ENCODE data around the gene ERV3-1. TPM values are rescaled to one million over a fixed set of nuclear protein-coding genes. Genes with fewer than 3 reads are reported as not detected.
A peak's percentile ranks its signal among the peaks of the same experiment; 100 is the strongest.
"Not testable (repeated sequence)": the region's sequence is repeated elsewhere in the genome, so short reads cannot be mapped to it uniquely, and the experiment has no call there.

The ERV3-1 gene, protein sequence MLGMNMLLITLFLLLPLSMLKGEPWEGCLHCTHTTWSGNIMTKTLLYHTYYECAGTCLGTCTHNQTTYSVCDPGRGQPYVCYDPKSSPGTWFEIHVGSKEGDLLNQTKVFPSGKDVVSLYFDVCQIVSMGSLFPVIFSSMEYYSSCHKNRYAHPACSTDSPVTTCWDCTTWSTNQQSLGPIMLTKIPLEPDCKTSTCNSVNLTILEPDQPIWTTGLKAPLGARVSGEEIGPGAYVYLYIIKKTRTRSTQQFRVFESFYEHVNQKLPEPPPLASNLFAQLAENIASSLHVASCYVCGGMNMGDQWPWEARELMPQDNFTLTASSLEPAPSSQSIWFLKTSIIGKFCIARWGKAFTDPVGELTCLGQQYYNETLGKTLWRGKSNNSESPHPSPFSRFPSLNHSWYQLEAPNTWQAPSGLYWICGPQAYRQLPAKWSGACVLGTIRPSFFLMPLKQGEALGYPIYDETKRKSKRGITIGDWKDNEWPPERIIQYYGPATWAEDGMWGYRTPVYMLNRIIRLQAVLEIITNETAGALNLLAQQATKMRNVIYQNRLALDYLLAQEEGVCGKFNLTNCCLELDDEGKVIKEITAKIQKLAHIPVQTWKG
- polyA plus RNA-seq (2011; rRNA removed) = 10.0 and 14.7 TPM in 2 replicates
- polyA minus RNA-seq (2011; rRNA and poly(A)+ RNA removed) = 12.1 and 12.6 TPM in 2 replicates

DNA sequence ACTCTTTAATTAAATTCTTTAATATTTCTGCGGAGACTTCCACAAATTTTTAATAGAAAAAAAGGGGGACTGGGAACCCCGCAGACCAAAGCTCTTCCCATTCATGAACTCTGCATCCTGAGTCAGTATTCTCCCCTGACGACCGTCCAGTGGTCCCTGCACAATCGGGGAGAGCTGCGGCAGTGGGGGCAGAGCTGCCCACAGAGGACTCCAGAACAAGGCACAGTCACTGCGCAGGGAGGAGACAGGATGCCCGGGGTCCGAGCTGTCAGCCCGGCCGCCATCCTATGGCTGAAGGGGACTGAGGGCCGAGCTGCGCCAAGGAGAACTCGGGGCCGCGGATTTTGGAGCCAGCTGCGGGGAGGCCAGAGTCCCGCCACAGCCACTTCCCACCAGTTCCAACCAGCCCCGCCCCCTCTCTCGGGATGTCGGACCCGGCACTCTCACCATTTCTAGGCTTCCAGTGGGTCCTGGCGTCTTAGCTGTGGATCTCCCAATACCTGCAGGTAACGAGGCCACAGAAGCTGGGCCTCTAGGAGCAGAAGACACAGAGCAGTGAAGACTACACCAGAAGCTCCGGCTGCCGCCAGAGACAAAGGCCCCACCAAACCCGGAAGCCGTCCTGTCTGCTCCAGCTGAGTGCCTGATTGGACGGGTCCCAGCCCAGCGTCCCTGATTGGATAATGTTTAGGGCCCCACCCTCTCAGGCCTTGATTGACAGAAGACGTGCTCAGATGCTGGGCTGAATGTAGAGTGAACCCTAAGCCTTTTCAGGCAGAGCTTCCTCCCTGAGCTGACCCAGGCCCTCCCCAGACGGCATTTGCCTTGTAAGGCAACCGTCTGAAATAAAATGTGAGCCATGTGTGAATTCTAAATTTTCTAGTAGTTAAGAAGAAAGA, at the start of gene ERV3-1:
Gene ERV3-1, minus strand, starts transcription at position 594 of the 899 bp plus-strand sequence. CDS start 13,661 bp downstream, outside the sequence.
- POLR2A ChIA-PET = interaction anchor here (0.6 kb wide), 1 partner anchor 89 kb away, joined by 6 read pairs; no protein-coding TSS in a partner anchor
- CTCF ChIA-PET = interaction anchor here (1.1 kb wide), 1 partner anchor 23 kb away, joined by 4 read pairs; no protein-coding TSS in a partner anchor
- peak; percentile 69 for DNase-seq (ENCODE audit: low read depth)
- no peaks in the 10 kb centered on the region for H3K27me3 ChIP-seq (ENCODE audit: control insufficient read depth, insufficient read depth, low read length)
- H3K4me3 ChIP-seq (ENCODE audit: low read depth, low read length) = peak within 1 kb of the TSS; percentile 86
- peaks cover 2% of the 10 kb centered on the region; the same call in 1 of the 2 replicates for H3K36me3 ChIP-seq (ENCODE audit: control insufficient read depth, insufficient read depth, low read length)
- TF ChIP-seq, protein P1, sequence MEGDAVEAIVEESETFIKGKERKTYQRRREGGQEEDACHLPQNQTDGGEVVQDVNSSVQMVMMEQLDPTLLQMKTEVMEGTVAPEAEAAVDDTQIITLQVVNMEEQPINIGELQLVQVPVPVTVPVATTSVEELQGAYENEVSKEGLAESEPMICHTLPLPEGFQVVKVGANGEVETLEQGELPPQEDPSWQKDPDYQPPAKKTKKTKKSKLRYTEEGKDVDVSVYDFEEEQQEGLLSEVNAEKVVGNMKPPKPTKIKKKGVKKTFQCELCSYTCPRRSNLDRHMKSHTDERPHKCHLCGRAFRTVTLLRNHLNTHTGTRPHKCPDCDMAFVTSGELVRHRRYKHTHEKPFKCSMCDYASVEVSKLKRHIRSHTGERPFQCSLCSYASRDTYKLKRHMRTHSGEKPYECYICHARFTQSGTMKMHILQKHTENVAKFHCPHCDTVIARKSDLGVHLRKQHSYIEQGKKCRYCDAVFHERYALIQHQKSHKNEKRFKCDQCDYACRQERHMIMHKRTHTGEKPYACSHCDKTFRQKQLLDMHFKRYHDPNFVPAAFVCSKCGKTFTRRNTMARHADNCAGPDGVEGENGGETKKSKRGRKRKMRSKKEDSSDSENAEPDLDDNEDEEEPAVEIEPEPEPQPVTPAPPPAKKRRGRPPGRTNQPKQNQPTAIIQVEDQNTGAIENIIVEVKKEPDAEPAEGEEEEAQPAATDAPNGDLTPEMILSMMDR (IDR thresholded peaks at IDR 0.05; ENCODE audit: insufficient read depth, low read depth, low read length) = no peak

- DNase-seq (ENCODE audit: low read depth); H3K4me3 ChIP-seq (ENCODE audit: low read depth, low read length); CTCF ChIA-PET; H3K27me3 ChIP-seq (ENCODE audit: control insufficient read depth, insufficient read depth, low read length); H3K36me3 ChIP-seq (ENCODE audit: control insufficient read depth, insufficient read depth, low read length); POLR2A ChIA-PET: not testable (repeated sequence)
Measured at GRCh38 chr7:65055786-65056185, 49.3 kb upstream of the ERV3-1 start.

GRCh38 chr7:65054466-65054994, 48.0 kb upstream of the ERV3-1 start:
- DNase-seq (ENCODE audit: low read depth); CTCF ChIA-PET; POLR2A ChIA-PET; H3K27me3 ChIP-seq (ENCODE audit: control insufficient read depth, insufficient read depth, low read length); H3K4me3 ChIP-seq (ENCODE audit: low read depth, low read length); H3K36me3 ChIP-seq (ENCODE audit: control insufficient read depth, insufficient read depth, low read length): not testable (repeated sequence)

DNA sequence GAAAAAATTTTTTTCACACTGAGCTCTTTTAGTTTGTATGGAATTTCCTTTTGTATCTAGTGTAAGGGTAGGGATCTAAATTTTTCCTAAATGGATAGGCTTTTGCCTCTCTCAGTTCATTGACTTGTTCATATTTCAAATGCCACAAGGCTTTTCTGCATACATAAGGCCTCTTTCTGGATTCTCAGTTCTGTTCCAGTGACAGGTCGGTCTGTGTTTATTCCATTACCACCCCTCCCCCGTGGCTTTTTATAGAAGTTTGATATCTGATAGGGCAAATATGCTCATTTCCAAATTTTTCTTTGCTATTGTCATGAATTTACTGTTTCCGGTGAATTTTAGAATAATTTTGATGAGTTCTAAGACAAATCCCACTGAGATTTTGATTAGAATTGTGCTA, 45.2 kb upstream of the ERV3-1 start:
- H3K36me3 ChIP-seq (ENCODE audit: control insufficient read depth, insufficient read depth, low read length); H3K4me3 ChIP-seq (ENCODE audit: low read depth, low read length); POLR2A ChIA-PET; DNase-seq (ENCODE audit: low read depth); CTCF ChIA-PET; H3K27me3 ChIP-seq (ENCODE audit: control insufficient read depth, insufficient read depth, low read length): not testable (repeated sequence)

- H3K4me3 ChIP-seq (ENCODE audit: low read depth, low read length); POLR2A ChIA-PET; DNase-seq (ENCODE audit: low read depth); H3K36me3 ChIP-seq (ENCODE audit: control insufficient read depth, insufficient read depth, low read length); H3K27me3 ChIP-seq (ENCODE audit: control insufficient read depth, insufficient read depth, low read length); CTCF ChIA-PET: not testable (repeated sequence)
Measured at GRCh38 chr7:65051139-65051538, 44.7 kb upstream of the ERV3-1 start.

DNA sequence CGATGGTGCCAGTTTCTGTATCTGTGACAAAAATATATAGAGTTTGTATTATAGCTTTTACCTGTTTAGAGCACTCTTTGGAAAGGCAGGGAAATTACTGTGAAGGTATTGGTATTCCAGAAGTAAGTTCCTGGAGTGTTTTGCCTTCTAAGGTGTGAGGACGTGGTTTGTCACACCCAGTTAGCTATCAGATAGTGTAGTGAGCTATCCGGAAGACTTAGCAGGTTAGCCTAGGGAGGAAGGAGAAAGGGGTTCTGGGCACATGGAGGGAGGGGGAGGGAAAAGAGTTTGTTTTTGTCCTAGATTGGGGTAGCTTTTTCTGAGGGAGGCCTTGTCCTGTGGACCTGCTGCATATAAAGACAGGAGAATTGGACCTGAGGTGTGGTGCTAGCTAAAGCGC, 39.8 kb upstream of the ERV3-1 start:
- DNase-seq (ENCODE audit: low read depth); CTCF ChIA-PET; H3K27me3 ChIP-seq (ENCODE audit: control insufficient read depth, insufficient read depth, low read length); H3K4me3 ChIP-seq (ENCODE audit: low read depth, low read length); H3K36me3 ChIP-seq (ENCODE audit: control insufficient read depth, insufficient read depth, low read length): not testable (repeated sequence)
- POLR2A ChIA-PET = interaction anchor here (0.7 kb wide), 1 partner anchor 327 kb away, joined by 9 read pairs; the partner anchor contains the start of gene ZNF92

GRCh38 chr7:65045589-65045988, 39.1 kb upstream of the ERV3-1 start:
- CTCF ChIA-PET = not testable (repeated sequence)

GRCh38 chr7:65038767-65039166, 32.3 kb upstream of the ERV3-1 start:
- H3K36me3 ChIP-seq (ENCODE audit: control insufficient read depth, insufficient read depth, low read length); H3K27me3 ChIP-seq (ENCODE audit: control insufficient read depth, insufficient read depth, low read length); POLR2A ChIA-PET; DNase-seq (ENCODE audit: low read depth); CTCF ChIA-PET: not testable (repeated sequence)
- H3K4me3 ChIP-seq (ENCODE audit: low read depth, low read length) = peak overlapping the region; percentile 78

More at GRCh38 chr7:65045589-65045988, 39.1 kb upstream of the ERV3-1 start:
- H3K27me3 ChIP-seq (ENCODE audit: control insufficient read depth, insufficient read depth, low read length); DNase-seq (ENCODE audit: low read depth); H3K36me3 ChIP-seq (ENCODE audit: control insufficient read depth, insufficient read depth, low read length); POLR2A ChIA-PET; H3K4me3 ChIP-seq (ENCODE audit: low read depth, low read length): not testable (repeated sequence)
